Measurements from ENCODE around the gene NAV3.

The NAV3 gene

DNA sequence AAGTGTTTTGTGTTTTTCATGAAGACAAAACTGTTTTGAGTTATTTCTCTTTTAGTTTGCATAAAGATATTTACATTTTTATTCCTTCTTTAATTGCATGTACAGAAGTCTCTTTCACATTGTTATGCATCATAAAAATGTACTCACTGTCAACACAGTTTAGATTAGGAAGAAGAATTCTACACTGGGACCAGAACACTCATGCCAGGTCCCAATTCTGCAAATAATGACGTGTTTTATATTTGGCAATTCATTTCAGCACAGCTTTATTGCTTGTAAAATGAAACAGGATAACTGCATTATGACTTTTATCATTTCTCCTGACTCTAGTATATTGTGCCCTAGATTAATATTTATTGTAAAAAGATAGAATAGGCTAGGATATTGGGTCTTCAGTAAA is 369.2 kb downstream of the NAV3 start:
- no peak for DNase-seq
- H3K4me3 Mint-ChIP-seq: no peak overlapping the region
- peaks cover 8% of the 10 kb centered on the region for H3K9me3 Mint-ChIP-seq

DNA sequence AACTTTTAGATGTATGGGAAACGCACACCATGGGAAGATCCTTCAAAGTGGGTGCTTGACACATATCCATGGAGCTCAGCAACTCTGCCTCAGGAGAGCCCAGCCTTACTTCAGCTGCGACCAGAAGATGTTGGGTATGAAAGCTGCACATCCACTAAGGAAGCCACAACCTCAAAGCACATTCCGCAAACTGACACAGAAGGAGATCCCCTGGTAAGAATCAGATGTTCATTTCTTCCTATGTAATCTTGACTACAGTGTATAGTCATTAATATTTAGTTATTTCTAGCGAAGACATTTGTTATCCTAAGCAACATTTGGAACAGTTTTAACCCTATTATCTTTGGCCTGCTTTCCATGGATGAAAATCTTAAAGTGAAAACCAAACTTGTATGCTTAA is 374.2 kb downstream of the NAV3 start:
- Mint-ChIP-seq H3K27me3 (ENCODE audit: low read depth, poor library complexity) (no peaks in the 10 kb centered on the region), H3K27ac (no peak overlapping the region), H3K9me3 (peaks cover 8% of the 10 kb centered on the region), H3K4me3 (no peak overlapping the region), H3K4me1 (peaks cover 57% of the 10 kb centered on the region), H3K36me3 (ENCODE audit: low read depth) (peaks cover 5% of the 10 kb centered on the region)
- DNase-seq: no peak
- TF ChIP-seq, protein P1, sequence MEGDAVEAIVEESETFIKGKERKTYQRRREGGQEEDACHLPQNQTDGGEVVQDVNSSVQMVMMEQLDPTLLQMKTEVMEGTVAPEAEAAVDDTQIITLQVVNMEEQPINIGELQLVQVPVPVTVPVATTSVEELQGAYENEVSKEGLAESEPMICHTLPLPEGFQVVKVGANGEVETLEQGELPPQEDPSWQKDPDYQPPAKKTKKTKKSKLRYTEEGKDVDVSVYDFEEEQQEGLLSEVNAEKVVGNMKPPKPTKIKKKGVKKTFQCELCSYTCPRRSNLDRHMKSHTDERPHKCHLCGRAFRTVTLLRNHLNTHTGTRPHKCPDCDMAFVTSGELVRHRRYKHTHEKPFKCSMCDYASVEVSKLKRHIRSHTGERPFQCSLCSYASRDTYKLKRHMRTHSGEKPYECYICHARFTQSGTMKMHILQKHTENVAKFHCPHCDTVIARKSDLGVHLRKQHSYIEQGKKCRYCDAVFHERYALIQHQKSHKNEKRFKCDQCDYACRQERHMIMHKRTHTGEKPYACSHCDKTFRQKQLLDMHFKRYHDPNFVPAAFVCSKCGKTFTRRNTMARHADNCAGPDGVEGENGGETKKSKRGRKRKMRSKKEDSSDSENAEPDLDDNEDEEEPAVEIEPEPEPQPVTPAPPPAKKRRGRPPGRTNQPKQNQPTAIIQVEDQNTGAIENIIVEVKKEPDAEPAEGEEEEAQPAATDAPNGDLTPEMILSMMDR (IDR thresholded peaks at IDR 0.05): no peak

More for the DNA sequence above, 369.2 kb downstream of the NAV3 start:
- TF ChIP-seq, protein P1 (IDR thresholded peaks at IDR 0.05): no peak
- peaks cover 40% of the 10 kb centered on the region for H3K4me1 Mint-ChIP-seq
- no peaks in the 10 kb centered on the region for H3K27me3 Mint-ChIP-seq (ENCODE audit: low read depth, poor library complexity)
- H3K36me3 Mint-ChIP-seq (ENCODE audit: low read depth): peaks cover 5% of the 10 kb centered on the region
- H3K27ac Mint-ChIP-seq: no peak overlapping the region

DNA sequence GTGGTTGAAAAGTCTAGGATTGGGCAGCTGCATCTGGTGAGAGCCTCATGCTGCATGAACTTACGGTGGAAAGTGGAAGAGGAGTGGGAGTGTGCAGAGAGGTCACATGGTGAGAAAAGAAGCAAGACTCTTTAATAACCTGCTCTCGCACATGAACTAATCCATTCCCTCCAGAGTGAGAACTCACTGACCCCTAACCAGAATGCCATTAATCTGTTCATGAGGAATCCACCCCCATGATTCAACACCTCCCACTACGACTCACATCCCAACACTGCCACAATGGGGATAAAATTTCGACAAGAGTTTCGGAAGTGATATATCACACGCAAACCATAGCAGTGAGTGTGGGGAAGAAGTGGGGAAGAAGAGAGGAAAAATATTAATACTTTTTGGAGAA is 377.4 kb downstream of the NAV3 start:
- Mint-ChIP-seq H3K36me3 (ENCODE audit: low read depth) (no peaks in the 10 kb centered on the region), H3K27ac (no peak overlapping the region), H3K4me1 (peaks cover 65% of the 10 kb centered on the region), H3K27me3 (ENCODE audit: low read depth, poor library complexity) (no peaks in the 10 kb centered on the region), H3K9me3 (no peaks in the 10 kb centered on the region), H3K4me3 (no peak overlapping the region)
- TF ChIP-seq, protein P1 (IDR thresholded peaks at IDR 0.05): no peak
- DNase-seq: peak; percentile 21

DNA sequence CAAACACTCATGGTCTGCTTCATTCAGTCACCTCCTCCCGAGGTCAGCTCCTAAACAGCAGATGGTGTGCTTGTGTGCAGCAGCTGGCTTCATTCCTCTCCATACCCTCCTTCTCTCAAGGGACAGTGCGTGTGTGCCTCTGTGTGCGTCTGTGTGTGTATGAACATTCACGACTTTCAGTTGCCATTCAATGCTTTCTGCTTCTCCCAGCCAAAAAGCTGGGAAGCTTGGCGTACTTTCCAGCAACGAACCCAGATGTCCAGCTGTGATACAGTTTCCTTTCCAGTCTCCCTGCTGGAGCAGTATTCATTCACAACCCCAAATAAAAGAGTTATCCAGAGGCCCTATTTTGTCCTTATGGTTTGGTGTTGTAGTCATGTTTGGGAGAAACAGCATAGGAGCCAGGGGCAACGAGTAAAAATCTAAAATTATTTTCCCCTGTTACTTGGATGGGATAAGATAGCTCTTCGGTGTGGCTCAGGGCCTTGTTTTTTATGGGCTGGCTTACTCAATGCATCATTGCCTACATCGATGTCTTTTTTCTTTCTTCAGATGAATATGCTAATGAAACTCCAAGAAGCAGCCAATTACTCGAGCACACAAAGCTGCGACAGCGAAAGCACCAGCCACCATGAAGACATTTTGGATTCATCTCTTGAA is 379.3 kb downstream of the NAV3 start:
- H3K27me3 Mint-ChIP-seq (ENCODE audit: low read depth, poor library complexity): no peaks in the 10 kb centered on the region
- peak overlapping the region; percentile 49 for H3K27ac Mint-ChIP-seq
- peaks cover 57% of the 10 kb centered on the region for H3K4me1 Mint-ChIP-seq
- no peaks in the 10 kb centered on the region for H3K36me3 Mint-ChIP-seq (ENCODE audit: low read depth)
- no peaks in the 10 kb centered on the region for H3K9me3 Mint-ChIP-seq
- H3K4me3 Mint-ChIP-seq: no peak overlapping the region
- no peak for DNase-seq
- TF ChIP-seq, protein P1 (IDR thresholded peaks at IDR 0.05): no peak

DNA sequence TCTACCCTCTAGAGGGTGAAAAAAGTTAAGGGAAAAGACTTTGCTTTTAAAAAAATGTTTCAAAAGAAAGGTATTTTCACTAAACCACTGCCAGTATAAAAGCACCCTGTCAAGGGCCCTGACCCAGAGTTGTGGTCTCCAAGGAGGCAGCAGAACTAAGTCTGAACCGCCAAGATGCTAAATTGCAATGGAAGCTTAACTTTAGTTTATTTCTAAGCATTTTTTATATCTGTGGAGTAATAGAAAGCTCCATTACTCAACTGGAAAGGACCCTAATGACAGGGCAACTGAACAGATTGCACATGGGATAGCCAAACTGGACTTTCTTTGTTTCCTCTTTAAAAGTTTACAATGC is 379.8 kb downstream of the NAV3 start:
- Mint-ChIP-seq H3K4me3 (no peak overlapping the region), H3K4me1 (peaks cover 57% of the 10 kb centered on the region), H3K9me3 (no peaks in the 10 kb centered on the region), H3K36me3 (ENCODE audit: low read depth) (no peaks in the 10 kb centered on the region), H3K27ac (peak overlapping the region; percentile 93), H3K27me3 (ENCODE audit: low read depth, poor library complexity) (no peaks in the 10 kb centered on the region)
- DNase-seq: no peak
- TF ChIP-seq, protein P1 (IDR thresholded peaks at IDR 0.05): no peak

DNA sequence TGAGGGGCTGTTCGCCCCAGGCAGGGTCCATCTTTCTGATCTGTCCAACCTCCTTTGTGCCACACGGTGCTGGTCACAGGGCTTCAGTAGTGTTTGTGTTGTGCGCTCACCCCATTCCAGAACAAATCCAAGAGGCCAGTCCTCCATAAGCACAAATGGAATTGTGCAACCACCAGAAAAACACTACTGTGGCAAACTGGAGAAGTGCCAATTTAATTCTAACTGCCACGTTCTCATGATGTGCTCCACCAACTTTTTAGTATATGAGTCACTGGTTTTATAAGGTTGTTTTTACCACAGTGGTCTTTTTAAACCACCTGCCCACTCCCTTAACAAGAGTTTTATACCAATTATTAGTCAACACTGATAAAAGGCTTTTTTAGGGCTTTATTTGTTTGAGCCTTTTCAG is 380.2 kb downstream of the NAV3 start:
- peaks cover 57% of the 10 kb centered on the region for H3K4me1 Mint-ChIP-seq
- no peaks in the 10 kb centered on the region for H3K27me3 Mint-ChIP-seq (ENCODE audit: low read depth, poor library complexity)
- no peaks in the 10 kb centered on the region for H3K36me3 Mint-ChIP-seq (ENCODE audit: low read depth)
- DNase-seq: no peak
- H3K4me3 Mint-ChIP-seq: no peak overlapping the region
- no peaks in the 10 kb centered on the region for H3K9me3 Mint-ChIP-seq
- H3K27ac Mint-ChIP-seq: peak overlapping the region; percentile 93
- TF ChIP-seq, protein P1 (IDR thresholded peaks at IDR 0.05): no peak

All from nephron progenitor cell (in vitro differentiated cells).